Frontal cortex (tissue), 4 donors: Measurements from ENCODE around the gene RARG. TPM values are rescaled to one million over a fixed set of nuclear protein-coding genes. Genes with fewer than 3 reads are reported as not detected.

Source experiments
- DNase-seq, 2 donors: peaks; one replicate each; pipeline ENCODE4 v3.0.0; 2012; ENCODE audit warnings: low spot score in 2 of 2
- FAIRE-seq: peaks from 2 replicates; lab custom pipeline; 2012; peaks lifted over from hg19 to GRCh38; lab: Jason Lieb, UNC
- total RNA-seq: library from RNA; depleted of rRNA; stranded (reverse); fragments of >200 nt; gene quantifications from one replicate; pipeline ENCODE4 v1.2.3, GENCODE V29; 2014
- donor health status: control.
- donor health status: control.
- donor health status: control.

The RARG gene
- total RNA-seq = 1.6 TPM

GRCh38 chr12:53231921-53232645 is at the start of gene RARG:
RARG (minus strand) TSS chr12:53232209; CDS start chr12:53227545, 4,664 bp downstream.
- DNase-seq (peak in 1 of 2 donors; percentile 76), FAIRE-seq (no peak)

- no peak for DNase-seq
These were observed 48.0 kb upstream of the RARG start for GRCh38 chr12:53279888-53280498.

GRCh38 chr12:53279283-53279869 is 47.4 kb upstream of the RARG start:
- no peak for FAIRE-seq
- no peak for DNase-seq

More at GRCh38 chr12:53279888-53280498, 48.0 kb upstream of the RARG start:
- no peak for FAIRE-seq

- DNase-seq (no peak), FAIRE-seq (no peak)
These were observed 46.0 kb upstream of the RARG start for GRCh38 chr12:53277981-53278380.

- FAIRE-seq = no peak
These were observed 44.5 kb upstream of the RARG start for GRCh38 chr12:53276511-53276910.

GRCh38 chr12:53274445-53274844 is 42.4 kb upstream of the RARG start:
- no peak for FAIRE-seq

More at GRCh38 chr12:53276511-53276910, 44.5 kb upstream of the RARG start:
- no peak for DNase-seq

GRCh38 chr12:53268630-53269562 is 36.9 kb upstream of the RARG start:
- FAIRE-seq (no peak), DNase-seq (no peak)

More at GRCh38 chr12:53274445-53274844, 42.4 kb upstream of the RARG start:
- DNase-seq = no peak

GRCh38 chr12:53267999-53268629 is 36.1 kb upstream of the RARG start, which contains the start of gene ESPL1:
ESPL1 (plus strand) TSS chr12:53268299; CDS start chr12:53268767, 468 bp downstream.
- DNase-seq (peak; percentile 71 to 85), FAIRE-seq (no peak)

GRCh38 chr12:53267306-53267998 is 35.4 kb upstream of the RARG start:
- no peak for FAIRE-seq

GRCh38 chr12:53265783-53266182 is 33.8 kb upstream of the RARG start:
- DNase-seq (no peak), FAIRE-seq (no peak)

More at GRCh38 chr12:53267306-53267998, 35.4 kb upstream of the RARG start:
- no peak for DNase-seq

- no peak for FAIRE-seq
- DNase-seq = no peak
These were observed 27.9 kb upstream of the RARG start for GRCh38 chr12:53259891-53260290.

- FAIRE-seq (no peak), DNase-seq (no peak)
These were observed 26.8 kb upstream of the RARG start for GRCh38 chr12:53258541-53259539.

GRCh38 chr12:53255996-53256395 is 24.0 kb upstream of the RARG start:
- no peak for DNase-seq
- no peak for FAIRE-seq

GRCh38 chr12:53254816-53255545 is 23.0 kb upstream of the RARG start:
- FAIRE-seq = no peak
- DNase-seq = no peak

GRCh38 chr12:53253298-53253697 is 21.3 kb upstream of the RARG start:
- DNase-seq = no peak

GRCh38 chr12:53252349-53252916 is 20.4 kb upstream of the RARG start:
- FAIRE-seq (no peak), DNase-seq (peak in 1 of 2 donors; percentile 41)

More at GRCh38 chr12:53253298-53253697, 21.3 kb upstream of the RARG start:
- FAIRE-seq = no peak
